Osteocyte (in vitro differentiated cells): ENCODE results near the gene TALDO1. TPM values are rescaled to one million over a fixed set of nuclear protein-coding genes. Genes with fewer than 3 reads are reported as not detected.

ENCODE experiments used
- DNase-seq: peaks from one replicate; pipeline ENCODE4 v3.0.0; 2021; ENCODE audit warnings: mixed read lengths; ENCODE audit not compliant: unreplicated experiment; ENCODE audit errors: extremely low spot score
- H3K27ac Mint-ChIP-seq: one replicate; pipeline ENCODE4 v1.8.0; 2021; ENCODE audit warnings: mild to moderate bottlenecking, mixed read lengths; ENCODE audit not compliant: unreplicated experiment
- H3K27me3 Mint-ChIP-seq: one replicate; pipeline ENCODE4 v1.8.0; 2021; ENCODE audit warnings: mixed read lengths; ENCODE audit not compliant: unreplicated experiment
- H3K36me3 Mint-ChIP-seq: one replicate; pipeline ENCODE4 v1.8.0; 2021; ENCODE audit warnings: mixed read lengths; ENCODE audit not compliant: unreplicated experiment
- H3K4me1 Mint-ChIP-seq: one replicate; pipeline ENCODE4 v1.8.0; 2021; ENCODE audit warnings: mixed read lengths; ENCODE audit not compliant: unreplicated experiment
- H3K4me3 Mint-ChIP-seq: one replicate; pipeline ENCODE4 v1.8.0; 2021; ENCODE audit warnings: mild to moderate bottlenecking, moderate library complexity, mixed read lengths; ENCODE audit not compliant: unreplicated experiment
- H3K9me3 Mint-ChIP-seq: one replicate; pipeline ENCODE4 v1.8.0; 2021; ENCODE audit warnings: mixed read lengths; ENCODE audit not compliant: unreplicated experiment
- CTCF ChIP-seq: fragments of 200-600 bp; sonication (generic); IDR thresholded peaks from 2 replicates; pipeline ENCODE4 v1.5.0; 2021; ENCODE audit warnings: antibody characterized with exemption, mild to moderate bottlenecking, moderate library complexity
- total RNA-seq: library from RNA; stranded (reverse); gene quantifications from 2 replicates; pipeline ENCODE4 v1.2.1, GENCODE V29; 2021

Gene TALDO1
- total RNA-seq, 1 donor from 2014 or later: 171 TPM

GRCh38 chr11:746289-747157 is 741 bp upstream of the TALDO1 start:
- Mint-ChIP-seq H3K27me3 (no peaks in the 10 kb centered on the region), H3K4me3 (peak overlapping the region; percentile 87), H3K27ac (peak overlapping the region; percentile 76), H3K9me3 (no peaks in the 10 kb centered on the region), H3K36me3 (peaks cover 2% of the 10 kb centered on the region), H3K4me1 (peaks cover 27% of the 10 kb centered on the region)
- no peak for DNase-seq
- TF ChIP-seq CTCF: no peak

GRCh38 chr11:748007-748359 is 719 bp downstream of the TALDO1 start:
- TF ChIP-seq CTCF: no peak
- Mint-ChIP-seq H3K36me3 (peaks cover 2% of the 10 kb centered on the region), H3K27ac (peak overlapping the region; percentile 90), H3K4me1 (peaks cover 27% of the 10 kb centered on the region), H3K4me3 (peak overlapping the region; percentile 87), H3K9me3 (no peaks in the 10 kb centered on the region), H3K27me3 (no peaks in the 10 kb centered on the region)
- no peak for DNase-seq

GRCh38 chr11:749731-750130 is 2.5 kb downstream of the TALDO1 start:
- H3K4me3 Mint-ChIP-seq: peak overlapping the region; percentile 38
- peaks cover 2% of the 10 kb centered on the region for H3K36me3 Mint-ChIP-seq
- no peak for TF ChIP-seq CTCF
- no peak for DNase-seq
- peaks cover 27% of the 10 kb centered on the region for H3K4me1 Mint-ChIP-seq
- H3K27ac Mint-ChIP-seq: peak overlapping the region; percentile 50
- no peaks in the 10 kb centered on the region for H3K27me3 Mint-ChIP-seq
- no peaks in the 10 kb centered on the region for H3K9me3 Mint-ChIP-seq

GRCh38 chr11:760236-760635 is 13.0 kb downstream of the TALDO1 start:
- TF ChIP-seq CTCF: no peak
- Mint-ChIP-seq H3K4me1 (peaks cover 7% of the 10 kb centered on the region), H3K27ac (no peak overlapping the region), H3K27me3 (no peaks in the 10 kb centered on the region), H3K36me3 (peaks cover 28% of the 10 kb centered on the region), H3K4me3 (no peak overlapping the region), H3K9me3 (no peaks in the 10 kb centered on the region)
- DNase-seq: no peak

- TF ChIP-seq CTCF: no peak
- Mint-ChIP-seq H3K4me1 (peaks cover 7% of the 10 kb centered on the region), H3K27me3 (no peaks in the 10 kb centered on the region), H3K36me3 (peaks cover 30% of the 10 kb centered on the region), H3K9me3 (no peaks in the 10 kb centered on the region), H3K4me3 (no peak overlapping the region), H3K27ac (no peak overlapping the region)
- no peak for DNase-seq
Measured at GRCh38 chr11:761526-762108, 14.4 kb downstream of the TALDO1 start.
